ENCODE data around the gene JAKMIP1. TPM values are rescaled to one million over a fixed set of nuclear protein-coding genes. Genes with fewer than 3 reads are reported as not detected.

JAKMIP1 gene
- total RNA-seq, 1 experiment from 2014 or later = not detected

DNA sequence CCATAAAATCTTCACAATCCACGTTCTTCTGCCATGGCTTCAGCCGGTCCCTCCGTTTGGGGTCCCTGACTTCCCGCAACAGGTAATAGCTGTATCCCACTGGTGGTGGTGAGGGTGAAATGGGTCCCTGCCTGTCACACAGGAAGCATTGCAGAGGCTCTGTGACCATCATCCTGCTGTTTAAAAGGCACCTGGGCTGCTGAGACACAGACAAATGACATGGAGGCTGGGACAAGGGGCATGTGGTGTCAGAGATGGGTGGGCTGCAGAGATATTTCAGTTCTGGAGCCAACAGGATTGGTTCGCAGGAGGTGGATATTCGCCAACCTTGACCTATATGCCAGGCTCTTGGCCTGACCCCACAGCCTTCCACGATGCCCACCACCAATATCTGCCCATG lies 82.1 kb downstream of the JAKMIP1 start:
- Histone ChIP-seq H3K9ac (ENCODE audit: low read length) (no peak overlapping the region), H3K27me3 (ENCODE audit: insufficient read depth, low read length) (no peaks in the 10 kb centered on the region)

DNA sequence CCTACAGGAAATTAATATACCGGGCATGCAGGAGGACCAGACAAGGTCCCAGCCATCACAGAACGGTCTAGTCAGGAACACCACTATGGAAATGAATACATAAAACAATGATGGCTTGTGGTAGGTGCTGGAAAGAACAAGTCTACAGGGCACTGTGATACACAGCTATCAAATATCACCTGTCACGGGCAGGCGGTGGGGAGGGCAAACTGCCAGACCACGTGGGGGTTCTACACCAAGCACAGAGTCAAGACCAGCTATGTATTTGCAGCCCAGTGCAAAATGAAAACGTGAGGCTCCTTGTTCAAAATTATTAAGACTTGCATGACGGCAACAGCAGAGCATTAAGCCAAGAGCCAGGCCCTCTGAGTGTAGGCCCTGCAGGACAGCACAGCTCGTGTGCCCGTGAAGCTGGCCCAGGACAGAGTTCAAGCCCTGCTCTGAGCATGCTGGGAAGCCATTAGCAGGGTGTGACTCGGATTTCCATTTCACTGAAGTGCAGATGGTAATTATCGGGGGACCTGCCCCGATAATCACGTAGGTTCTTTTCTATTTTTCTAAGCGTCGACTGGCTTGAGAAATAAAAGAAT lies 83.6 kb downstream of the JAKMIP1 start:
- Histone ChIP-seq H4K20me1 (ENCODE audit: insufficient read depth) (no peaks in the 10 kb centered on the region), H3K4me1 (ENCODE audit: control insufficient read depth in 1 of 2, insufficient read depth in 2 of 2, low read length in 2 of 2) (no peaks in the 10 kb centered on the region), H3K36me3 (ENCODE audit: control insufficient read depth in 1 of 2, insufficient read depth in 2 of 2, low read length in 2 of 2) (no peaks in the 10 kb centered on the region), H3K27me3 (ENCODE audit: insufficient read depth, low read length) (no peaks in the 10 kb centered on the region), H3K4me2 (ENCODE audit: low read length) (no peak overlapping the region), H3K27ac (ENCODE audit: low read depth, low read length) (no peak overlapping the region), H3K4me3 (replicated peaks in 1 of 2; ENCODE audit: low read depth in 1 of 2, low read length in 2 of 2) (no peak overlapping the region), H3K79me2 (ENCODE audit: insufficient read depth, low read length) (no peaks in the 10 kb centered on the region), H3K9ac (ENCODE audit: low read length) (no peak overlapping the region), H3K9me2 (ENCODE audit: insufficient read depth) (no peaks in the 10 kb centered on the region), H3K9me3 (ENCODE audit: control insufficient read depth in 1 of 2, insufficient read depth in 1 of 2, low read depth in 1 of 2, low read length in 2 of 2) (no peaks in the 10 kb centered on the region), H2AFZ (ENCODE audit: low read depth, low read length, poor library complexity, severe bottlenecking) (no peak overlapping the region)
- ATAC-seq = no peak
- DNase-seq (ENCODE audit: low read depth, low spot score) = no peak
- intact Hi-C loops (cut with micrococcal nuclease) = no loop called here
- TF ChIP-seq JUND (IDR thresholded peaks at IDR 0.05) (no peak), EZH2phosphoT487 (IDR thresholded peaks at IDR 0.05; ENCODE audit: borderline replicate concordance) (no peak), POLR2AphosphoS5 (IDR thresholded peaks at IDR 0.05; ENCODE audit: low read depth, low read length) (no peak), RAD21 (IDR thresholded peaks at IDR 0.05; ENCODE audit: low read depth) (no peak), CBX3 (IDR thresholded peaks at IDR 0.05; ENCODE audit: low read depth) (no peak), ZFX (IDR thresholded peaks at IDR 0.05) (no peak), EZH2 (IDR thresholded peaks at IDR 0.05) (no peak), CTCF (IDR thresholded peaks at IDR 0.05 in 2 of 3, conservative IDR thresholded peaks at IDR 0.05 in 1 of 3; ENCODE audit: borderline replicate concordance in 1 of 3, insufficient read depth in 1 of 3, low read depth in 2 of 3, low read length in 2 of 3) (no peak), ATF3 (IDR thresholded peaks at IDR 0.05) (no peak), ELF1 (IDR thresholded peaks at IDR 0.05; ENCODE audit: borderline replicate concordance, low read depth) (no peak), MAX (IDR thresholded peaks at IDR 0.05) (no peak), REST (IDR thresholded peaks at IDR 0.05; ENCODE audit: low read depth) (no peak), YY1 (IDR thresholded peaks at IDR 0.05; ENCODE audit: extremely low read depth, insufficient replicate concordance, low read depth, low read length) (no peak), EGR1 (IDR thresholded peaks at IDR 0.05; ENCODE audit: low read depth) (no peak), FOSL1 (IDR thresholded peaks at IDR 0.05; ENCODE audit: low read depth) (no peak), SIN3A (IDR thresholded peaks at IDR 0.05; ENCODE audit: low read depth) (no peak)
- CTCF ChIA-PET = interaction anchor here (1.4 kb wide), 1 partner anchor 133 kb away, joined by 3 read pairs; no protein-coding TSS in a partner anchor
- RAD21 ChIA-PET (ENCODE audit: low non-redundant PET in 1 of 2, low total read pairs in 2 of 2, uncharacterized antibody in 2 of 2, unreplicated experiment in 2 of 2) = no interaction called here
- POLR2A ChIA-PET = no interaction called here
- BruUV-seq (replicated peaks) = no TSS peak

More for the DNA sequence above, 82.1 kb downstream of the JAKMIP1 start:
- RAD21 ChIA-PET (ENCODE audit: low non-redundant PET in 1 of 2, low total read pairs in 2 of 2, uncharacterized antibody in 2 of 2, unreplicated experiment in 2 of 2) = no interaction called here
- Histone ChIP-seq H2AFZ (ENCODE audit: low read depth, low read length, poor library complexity, severe bottlenecking) (no peak overlapping the region), H3K4me3 (replicated peaks in 1 of 2; ENCODE audit: low read depth in 1 of 2, low read length in 2 of 2) (no peak overlapping the region), H3K9me3 (ENCODE audit: control insufficient read depth in 1 of 2, insufficient read depth in 1 of 2, low read depth in 1 of 2, low read length in 2 of 2) (no peaks in the 10 kb centered on the region), H3K4me1 (ENCODE audit: control insufficient read depth in 1 of 2, insufficient read depth in 2 of 2, low read length in 2 of 2) (no peaks in the 10 kb centered on the region), H4K20me1 (ENCODE audit: insufficient read depth) (no peaks in the 10 kb centered on the region), H3K4me2 (ENCODE audit: low read length) (no peak overlapping the region), H3K79me2 (ENCODE audit: insufficient read depth, low read length) (no peaks in the 10 kb centered on the region), H3K27ac (ENCODE audit: low read depth, low read length) (no peak overlapping the region), H3K36me3 (ENCODE audit: control insufficient read depth in 1 of 2, insufficient read depth in 2 of 2, low read length in 2 of 2) (no peaks in the 10 kb centered on the region), H3K9me2 (ENCODE audit: insufficient read depth) (no peaks in the 10 kb centered on the region)
- DNase-seq (ENCODE audit: low read depth, low spot score) (no peak), ATAC-seq (no peak)
- BruUV-seq (replicated peaks) = no TSS peak
- CTCF ChIA-PET = no interaction called here
- TF ChIP-seq SRF (IDR thresholded peaks at IDR 0.05; ENCODE audit: low read depth) = no peak
- POLR2A ChIA-PET = no interaction called here
- intact Hi-C loops (cut with micrococcal nuclease) = no loop called here
